Uterus (tissue), 2 donors: ENCODE results near the gene PTPRD.

Experiments
- POLR2A ChIP-seq, 2 donors: fragments of 450-650 bp; IDR thresholded peaks; one replicate each; pipeline ENCODE4 v1.6.1; 2016; ENCODE audit warnings: antibody characterized with exemption in 2 of 2, mild to moderate bottlenecking in 1 of 2, moderate library complexity in 1 of 2
- TF ChIP-seq, protein P1 (sequence below), 4 experiments: fragments of 200-600 bp in 2 of 4; fragments of 450-650 bp in 2 of 4; sonication (generic) in 2 of 4; IDR thresholded peaks; one replicate each; pipeline ENCODE4 v1.5.1; 2016 to 2019; ENCODE audit warnings: antibody characterized with exemption in 4 of 4, mild to moderate bottlenecking in 2 of 4, moderate library complexity in 1 of 4

DNA sequence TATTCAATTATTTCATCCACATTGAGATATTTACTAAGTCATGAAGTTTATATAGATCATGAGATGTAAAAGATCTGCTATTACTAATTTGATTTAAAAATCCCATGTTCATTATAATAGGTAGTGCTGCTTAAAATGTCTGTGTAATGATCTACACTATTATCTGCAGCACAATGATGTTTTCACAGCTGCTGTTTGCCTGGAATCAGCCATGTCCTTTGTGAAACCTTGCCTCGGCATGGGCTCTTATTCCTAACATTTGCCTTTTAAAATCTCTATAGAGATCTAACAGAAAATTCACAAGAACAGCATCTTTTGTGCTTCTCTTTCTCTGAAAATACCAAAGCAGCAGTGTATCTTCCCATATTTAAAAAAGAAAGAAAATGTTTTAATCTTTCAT, 444.6 kb downstream of the PTPRD start:
- TF ChIP-seq, protein P1, sequence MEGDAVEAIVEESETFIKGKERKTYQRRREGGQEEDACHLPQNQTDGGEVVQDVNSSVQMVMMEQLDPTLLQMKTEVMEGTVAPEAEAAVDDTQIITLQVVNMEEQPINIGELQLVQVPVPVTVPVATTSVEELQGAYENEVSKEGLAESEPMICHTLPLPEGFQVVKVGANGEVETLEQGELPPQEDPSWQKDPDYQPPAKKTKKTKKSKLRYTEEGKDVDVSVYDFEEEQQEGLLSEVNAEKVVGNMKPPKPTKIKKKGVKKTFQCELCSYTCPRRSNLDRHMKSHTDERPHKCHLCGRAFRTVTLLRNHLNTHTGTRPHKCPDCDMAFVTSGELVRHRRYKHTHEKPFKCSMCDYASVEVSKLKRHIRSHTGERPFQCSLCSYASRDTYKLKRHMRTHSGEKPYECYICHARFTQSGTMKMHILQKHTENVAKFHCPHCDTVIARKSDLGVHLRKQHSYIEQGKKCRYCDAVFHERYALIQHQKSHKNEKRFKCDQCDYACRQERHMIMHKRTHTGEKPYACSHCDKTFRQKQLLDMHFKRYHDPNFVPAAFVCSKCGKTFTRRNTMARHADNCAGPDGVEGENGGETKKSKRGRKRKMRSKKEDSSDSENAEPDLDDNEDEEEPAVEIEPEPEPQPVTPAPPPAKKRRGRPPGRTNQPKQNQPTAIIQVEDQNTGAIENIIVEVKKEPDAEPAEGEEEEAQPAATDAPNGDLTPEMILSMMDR (IDR thresholded peaks at IDR 0.05) = no peak
- no peak for TF ChIP-seq POLR2A (IDR thresholded peaks at IDR 0.05)
